ENCODE measurements around the gene UBN1. TPM values are rescaled to one million over a fixed set of nuclear protein-coding genes. Genes with fewer than 3 reads are reported as not detected.

UBN1 gene
- total RNA-seq, 1 donor from 2014 or later = 36.6 TPM

DNA sequence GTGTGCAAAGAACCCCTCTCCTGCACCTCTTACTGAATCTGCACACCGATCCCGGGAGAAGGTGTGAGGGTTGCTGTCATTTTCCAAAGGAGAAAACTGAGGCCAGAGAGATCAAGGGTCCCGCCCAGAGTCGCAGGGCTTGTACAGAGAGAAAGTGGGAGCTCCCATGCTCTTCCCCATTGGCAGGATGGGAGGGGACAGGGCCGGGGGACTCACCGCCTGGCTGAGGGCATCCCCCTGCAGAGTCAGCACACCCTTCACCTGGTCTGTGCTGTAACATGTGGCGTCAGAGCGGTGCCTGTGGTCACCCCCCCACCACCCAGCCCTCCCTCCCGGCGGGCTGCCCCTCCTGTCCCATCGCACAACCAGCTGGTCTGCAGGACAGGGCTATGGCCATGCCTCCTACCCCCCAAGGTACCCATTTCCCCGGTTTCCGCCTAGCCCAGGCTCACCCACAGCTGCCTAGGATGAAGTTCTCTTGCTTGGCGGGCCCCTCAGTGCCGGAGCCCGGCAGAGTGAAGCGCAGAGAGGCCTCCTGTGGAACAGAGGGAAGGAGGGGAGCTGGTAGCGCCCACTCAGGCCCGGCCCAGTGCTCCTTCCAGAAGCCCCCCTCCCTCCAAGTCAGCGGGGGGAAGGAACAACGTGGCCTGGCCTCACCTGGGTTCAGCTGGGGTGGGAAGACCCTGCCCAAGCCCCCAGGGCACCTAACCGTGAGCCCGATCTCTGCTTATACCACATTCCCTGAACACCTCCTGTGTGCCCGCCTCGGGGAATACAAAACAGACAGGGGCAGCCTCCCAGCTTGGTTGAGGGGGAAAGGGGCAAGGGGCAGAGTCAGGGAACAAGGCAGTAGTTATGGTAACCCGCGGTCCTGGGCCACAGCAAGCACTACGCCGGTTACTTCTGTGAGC is 46.0 kb upstream of the UBN1 start:
- Histone ChIP-seq H3K27me3 (no peaks in the 10 kb centered on the region), H3K36me3 (peaks cover 28% of the 10 kb centered on the region), H3K4me1 (peaks cover 19% of the 10 kb centered on the region), H3K4me3 (peak overlapping the region; percentile 85), H3K27ac (peak overlapping the region; percentile 75), H3K9me3 (no peaks in the 10 kb centered on the region)
- TF ChIP-seq, protein P1, sequence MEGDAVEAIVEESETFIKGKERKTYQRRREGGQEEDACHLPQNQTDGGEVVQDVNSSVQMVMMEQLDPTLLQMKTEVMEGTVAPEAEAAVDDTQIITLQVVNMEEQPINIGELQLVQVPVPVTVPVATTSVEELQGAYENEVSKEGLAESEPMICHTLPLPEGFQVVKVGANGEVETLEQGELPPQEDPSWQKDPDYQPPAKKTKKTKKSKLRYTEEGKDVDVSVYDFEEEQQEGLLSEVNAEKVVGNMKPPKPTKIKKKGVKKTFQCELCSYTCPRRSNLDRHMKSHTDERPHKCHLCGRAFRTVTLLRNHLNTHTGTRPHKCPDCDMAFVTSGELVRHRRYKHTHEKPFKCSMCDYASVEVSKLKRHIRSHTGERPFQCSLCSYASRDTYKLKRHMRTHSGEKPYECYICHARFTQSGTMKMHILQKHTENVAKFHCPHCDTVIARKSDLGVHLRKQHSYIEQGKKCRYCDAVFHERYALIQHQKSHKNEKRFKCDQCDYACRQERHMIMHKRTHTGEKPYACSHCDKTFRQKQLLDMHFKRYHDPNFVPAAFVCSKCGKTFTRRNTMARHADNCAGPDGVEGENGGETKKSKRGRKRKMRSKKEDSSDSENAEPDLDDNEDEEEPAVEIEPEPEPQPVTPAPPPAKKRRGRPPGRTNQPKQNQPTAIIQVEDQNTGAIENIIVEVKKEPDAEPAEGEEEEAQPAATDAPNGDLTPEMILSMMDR (IDR thresholded peaks at IDR 0.05) = no peak
- intact Hi-C loops (cut with DNase I) = no loop called here
- ATAC-seq = no peak
- no peak for DNase-seq

DNA sequence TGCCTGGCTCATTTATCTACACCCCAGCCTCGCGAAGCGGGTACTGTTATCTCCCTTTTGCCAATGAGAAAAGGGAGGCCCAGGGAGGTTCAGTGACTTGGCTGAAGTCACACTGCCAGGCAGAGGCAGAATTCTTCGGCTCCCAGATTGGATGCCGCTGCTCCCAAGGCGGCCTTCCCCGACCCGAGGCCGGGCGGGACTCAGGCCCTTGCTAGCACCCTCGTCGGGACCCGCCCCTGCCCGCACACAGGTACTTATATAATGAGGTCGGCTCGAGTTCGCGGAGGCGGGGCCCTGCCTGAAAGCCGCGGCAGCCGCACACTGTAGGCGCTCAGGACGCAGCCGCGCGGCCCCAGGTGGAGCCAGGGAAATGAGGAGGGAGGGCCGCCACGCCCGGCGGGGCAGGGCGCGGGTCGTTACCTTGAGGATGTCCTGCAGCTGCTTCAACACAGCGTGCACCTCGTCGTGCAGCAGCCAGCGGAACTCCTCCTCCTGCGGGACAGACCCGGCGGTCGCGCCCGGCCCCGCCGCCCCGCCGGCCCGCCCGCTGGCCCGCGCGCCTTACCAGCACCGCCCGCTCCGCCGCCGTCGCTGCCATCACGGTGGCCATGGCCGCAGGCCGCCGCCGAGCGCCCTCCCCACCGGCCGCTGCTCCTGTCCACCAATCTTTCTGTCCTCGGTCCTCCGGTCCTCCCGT is 45.2 kb upstream of the UBN1 start, which contains the start of gene ROGDI:
TSS of gene ROGDI (minus strand) at position 672 of the 697 bp plus-strand sequence. CDS start at position 610, 62 bp downstream.
- H3K36me3 ChIP-seq = peaks cover 36% of the 10 kb centered on the region
- no peaks in the 10 kb centered on the region for H3K9me3 ChIP-seq
- intact Hi-C loops (cut with DNase I) = no loop called here
- no peaks in the 10 kb centered on the region for H3K27me3 ChIP-seq
- DNase-seq = peak; percentile 95
- H3K4me3 ChIP-seq = peak within 1 kb of the TSS; percentile 85
- peak; percentile 75 for ATAC-seq
- H3K27ac ChIP-seq = peak within 1 kb of the TSS; percentile 80
- TF ChIP-seq, protein P1 (IDR thresholded peaks at IDR 0.05) = no peak
- peaks cover 19% of the 10 kb centered on the region for H3K4me1 ChIP-seq

DNA sequence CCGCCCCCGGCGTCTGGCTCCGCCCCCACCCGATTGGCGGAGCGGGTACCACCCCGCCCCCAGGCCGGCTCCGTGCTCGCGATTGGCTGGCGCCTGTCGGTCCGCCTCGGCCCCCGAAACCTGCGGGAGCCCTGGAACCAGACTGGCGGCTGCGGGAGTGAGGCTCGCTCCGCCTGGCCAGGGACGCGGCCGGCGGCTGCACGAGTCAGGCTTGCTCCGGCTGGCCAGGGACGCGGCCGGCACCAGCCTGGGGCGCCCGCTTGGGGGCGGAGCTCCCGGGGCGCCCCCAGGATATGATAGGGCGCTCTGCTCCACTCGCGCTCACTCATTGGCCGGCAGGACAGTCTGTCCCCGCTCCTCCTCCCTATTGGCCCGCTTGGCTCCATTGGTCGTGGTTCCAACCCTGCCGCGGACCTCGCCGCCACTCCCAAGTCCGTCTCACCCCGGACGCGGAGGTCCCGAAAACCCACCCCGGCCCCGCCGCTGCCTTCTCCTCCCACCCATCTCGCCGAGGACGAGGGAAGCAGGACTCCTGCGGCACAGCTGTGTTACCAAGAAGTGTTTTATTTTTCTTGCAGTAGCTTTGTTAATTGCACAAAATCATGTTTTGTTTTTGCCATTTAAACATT is 44.5 kb upstream of the UBN1 start:
- DNase-seq (peak; percentile 97), ATAC-seq (peak; percentile 94)
- TF ChIP-seq, protein P1 (IDR thresholded peaks at IDR 0.05) = peak; percentile 30
- Histone ChIP-seq H3K9me3 (no peaks in the 10 kb centered on the region), H3K36me3 (peaks cover 39% of the 10 kb centered on the region), H3K4me3 (peak overlapping the region; percentile 85), H3K27ac (peak overlapping the region; percentile 80), H3K4me1 (peaks cover 19% of the 10 kb centered on the region), H3K27me3 (no peaks in the 10 kb centered on the region)
- intact Hi-C loops (cut with DNase I) = no loop called here

DNA sequence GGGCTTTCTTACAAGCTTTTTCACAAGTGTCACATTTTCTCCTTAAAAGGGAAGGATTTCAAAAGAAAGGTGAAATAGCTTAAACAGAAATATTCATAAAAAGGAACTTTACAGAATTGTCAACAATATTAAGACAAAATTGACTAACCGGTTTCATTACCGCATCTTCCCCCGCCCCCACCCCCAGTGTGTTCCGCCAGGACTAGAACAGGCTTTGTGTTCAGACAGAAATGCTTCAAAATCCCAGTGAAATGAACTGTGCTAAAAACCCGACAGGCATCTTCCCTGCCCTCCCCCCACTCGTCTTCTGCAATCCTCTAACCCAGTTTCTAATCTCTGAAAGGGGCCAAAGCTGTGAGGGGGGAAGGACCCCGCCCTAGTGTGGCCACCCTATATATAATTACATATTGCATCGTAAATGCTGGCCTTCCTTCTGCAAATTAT is 43.9 kb upstream of the UBN1 start:
- H3K4me3 ChIP-seq = peak overlapping the region; percentile 85
- H3K27ac ChIP-seq = peak overlapping the region; percentile 80
- peaks cover 19% of the 10 kb centered on the region for H3K4me1 ChIP-seq
- DNase-seq (no peak), ATAC-seq (no peak)
- intact Hi-C loops (cut with DNase I) = no loop called here
- H3K9me3 ChIP-seq = no peaks in the 10 kb centered on the region
- H3K36me3 ChIP-seq = peaks cover 41% of the 10 kb centered on the region
- no peaks in the 10 kb centered on the region for H3K27me3 ChIP-seq
- TF ChIP-seq, protein P1 (IDR thresholded peaks at IDR 0.05) = no peak

DNA sequence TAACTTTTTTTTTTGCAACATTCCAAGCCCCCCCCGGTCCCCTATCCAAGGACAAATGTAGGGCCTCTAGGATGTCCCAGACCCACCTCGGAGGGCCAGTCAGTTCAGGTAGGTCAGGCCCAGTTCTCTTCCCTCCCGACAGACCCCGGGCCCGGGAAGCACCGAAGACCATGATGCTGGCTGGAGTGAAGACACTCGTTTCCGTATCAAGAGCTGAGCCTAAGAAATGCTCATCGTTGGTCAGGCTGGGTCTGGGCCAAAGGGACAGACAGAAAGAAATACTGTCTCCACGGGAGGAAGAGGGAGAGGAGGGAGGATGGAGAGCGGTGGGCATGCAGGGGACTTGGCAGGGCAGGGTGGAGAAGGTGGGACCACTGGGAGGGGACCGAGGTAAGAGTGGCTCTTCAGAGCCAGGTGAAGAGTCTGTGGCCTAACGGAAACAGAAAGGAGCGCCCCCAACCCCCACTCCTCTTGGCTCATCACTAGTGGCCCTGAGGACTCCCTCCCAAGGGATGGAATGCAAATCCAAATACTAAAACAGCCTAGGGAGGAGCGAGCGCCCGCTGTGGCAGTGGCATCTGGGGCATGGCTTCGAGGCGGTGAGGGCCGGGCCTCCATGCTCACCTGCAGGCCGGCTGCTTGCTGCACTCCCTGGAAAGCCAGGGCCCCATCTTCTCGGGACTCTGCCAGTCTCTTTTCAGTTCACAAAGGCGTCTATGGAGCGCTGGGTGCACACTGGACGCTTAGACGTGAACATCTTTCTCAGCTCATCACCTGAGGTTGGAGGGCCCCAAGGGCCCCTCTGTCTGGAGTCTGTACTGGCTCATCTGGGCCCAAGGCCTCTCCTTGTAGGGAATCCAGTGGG is 43.2 kb upstream of the UBN1 start:
- intact Hi-C loops (cut with DNase I) = no loop called here
- TF ChIP-seq, protein P1 (IDR thresholded peaks at IDR 0.05) = no peak
- no peaks in the 10 kb centered on the region for H3K9me3 ChIP-seq
- H3K27ac ChIP-seq = no peak overlapping the region
- peaks cover 19% of the 10 kb centered on the region for H3K4me1 ChIP-seq
- no peak overlapping the region for H3K4me3 ChIP-seq
- DNase-seq (no peak), ATAC-seq (no peak)
- H3K36me3 ChIP-seq = peaks cover 48% of the 10 kb centered on the region
- H3K27me3 ChIP-seq = no peaks in the 10 kb centered on the region
